ENCODE data around the gene CDH18.

The CDH18 gene

GRCh38 chr5:19859020-19859419 lies 129.0 kb downstream of the CDH18 start:
- DNase-seq (ENCODE audit: low spot score) = no peak
- H3K27ac ChIP-seq = no peak overlapping the region
- ChIA-PET CTCF (no interaction called here), POLR2A (ENCODE audit: low non-redundant PET) (no interaction called here)
- no peak for TF ChIP-seq CTCF (conservative IDR thresholded peaks at IDR 0.05; ENCODE audit: low read depth)

GRCh38 chr5:19855931-19856330 lies 132.1 kb downstream of the CDH18 start:
- TF ChIP-seq CTCF (conservative IDR thresholded peaks at IDR 0.05; ENCODE audit: low read depth) = no peak
- H3K27ac ChIP-seq = no peak overlapping the region
- CTCF ChIA-PET = no interaction called here
- DNase-seq (ENCODE audit: low spot score) = no peak
- POLR2A ChIA-PET (ENCODE audit: low non-redundant PET) = no interaction called here

- POLR2A ChIA-PET (ENCODE audit: low non-redundant PET) = no interaction called here
- no peak overlapping the region for H3K27ac ChIP-seq
- CTCF ChIA-PET = no interaction called here
- no peak for TF ChIP-seq CTCF (conservative IDR thresholded peaks at IDR 0.05; ENCODE audit: low read depth)
- no peak for DNase-seq (ENCODE audit: low spot score)
These were observed 132.5 kb downstream of the CDH18 start for GRCh38 chr5:19855453-19855852.

GRCh38 chr5:19855031-19855430 lies 133.0 kb downstream of the CDH18 start:
- DNase-seq (ENCODE audit: low spot score) = no peak
- H3K27ac ChIP-seq = no peak overlapping the region
- ChIA-PET POLR2A (ENCODE audit: low non-redundant PET) (no interaction called here), CTCF (no interaction called here)
- no peak for TF ChIP-seq CTCF (conservative IDR thresholded peaks at IDR 0.05; ENCODE audit: low read depth)

GRCh38 chr5:19853616-19854240 lies 134.3 kb downstream of the CDH18 start:
- peak; percentile 4 for DNase-seq (ENCODE audit: low spot score)
- POLR2A ChIA-PET (ENCODE audit: low non-redundant PET) = no interaction called here
- no peak overlapping the region for H3K27ac ChIP-seq
- TF ChIP-seq CTCF (conservative IDR thresholded peaks at IDR 0.05; ENCODE audit: low read depth) = no peak
- CTCF ChIA-PET = no interaction called here

- ChIA-PET CTCF (interaction anchor here (0.6 kb wide), 1 partner anchor 1182 kb away, joined by 3 read pairs; no protein-coding TSS in a partner anchor), POLR2A (ENCODE audit: low non-redundant PET) (no interaction called here)
- no peak for DNase-seq (ENCODE audit: low spot score)
- no peak overlapping the region for H3K27ac ChIP-seq
- TF ChIP-seq CTCF (conservative IDR thresholded peaks at IDR 0.05; ENCODE audit: low read depth) = no peak
These were observed 150.3 kb downstream of the CDH18 start for GRCh38 chr5:19837536-19838174.

Data from RWPE1 (cell line).